GM10847 (cell line): Measurements from ENCODE around the gene CNPPD1.

ENCODE experiments used
- POLR2A ChIP-seq: IDR thresholded peaks from 2 replicates; pipeline ENCODE4 v1.6.1; 2011; ENCODE audit not compliant: insufficient read length; ENCODE audit errors: extremely low read depth

The CNPPD1 gene

GRCh38 chr2:219213486-219214071 lies 36.9 kb upstream of the CNPPD1 start:
- no peak for TF ChIP-seq POLR2A

GRCh38 chr2:219213026-219213415 lies 36.3 kb upstream of the CNPPD1 start:
- TF ChIP-seq POLR2A = no peak

DNA sequence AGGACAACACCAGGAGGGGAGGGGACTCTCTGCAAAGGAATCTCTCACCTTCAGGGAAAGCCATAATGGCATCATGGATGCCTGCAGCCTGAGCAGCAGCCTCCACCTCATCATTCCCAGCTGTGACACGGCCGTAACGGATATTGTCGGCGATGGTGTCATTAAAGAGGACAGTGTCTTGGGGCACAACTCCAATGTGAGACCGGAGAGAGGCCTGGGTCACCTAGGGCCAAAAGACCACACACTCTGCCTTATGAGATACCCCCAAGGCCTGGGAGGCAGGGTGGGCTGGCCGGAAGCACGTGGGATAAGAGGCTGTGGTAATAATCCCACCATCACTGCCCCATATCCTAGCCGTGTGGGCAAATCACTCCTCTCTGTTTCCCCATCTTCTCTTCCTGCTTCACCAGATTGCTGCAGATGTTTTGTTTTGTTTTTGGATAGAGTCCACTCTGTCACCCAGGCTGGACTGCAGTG lies 34.2 kb upstream of the CNPPD1 start:
- no peak for TF ChIP-seq POLR2A

GRCh38 chr2:219210196-219210885 lies 33.6 kb upstream of the CNPPD1 start:
- TF ChIP-seq POLR2A = no peak

DNA sequence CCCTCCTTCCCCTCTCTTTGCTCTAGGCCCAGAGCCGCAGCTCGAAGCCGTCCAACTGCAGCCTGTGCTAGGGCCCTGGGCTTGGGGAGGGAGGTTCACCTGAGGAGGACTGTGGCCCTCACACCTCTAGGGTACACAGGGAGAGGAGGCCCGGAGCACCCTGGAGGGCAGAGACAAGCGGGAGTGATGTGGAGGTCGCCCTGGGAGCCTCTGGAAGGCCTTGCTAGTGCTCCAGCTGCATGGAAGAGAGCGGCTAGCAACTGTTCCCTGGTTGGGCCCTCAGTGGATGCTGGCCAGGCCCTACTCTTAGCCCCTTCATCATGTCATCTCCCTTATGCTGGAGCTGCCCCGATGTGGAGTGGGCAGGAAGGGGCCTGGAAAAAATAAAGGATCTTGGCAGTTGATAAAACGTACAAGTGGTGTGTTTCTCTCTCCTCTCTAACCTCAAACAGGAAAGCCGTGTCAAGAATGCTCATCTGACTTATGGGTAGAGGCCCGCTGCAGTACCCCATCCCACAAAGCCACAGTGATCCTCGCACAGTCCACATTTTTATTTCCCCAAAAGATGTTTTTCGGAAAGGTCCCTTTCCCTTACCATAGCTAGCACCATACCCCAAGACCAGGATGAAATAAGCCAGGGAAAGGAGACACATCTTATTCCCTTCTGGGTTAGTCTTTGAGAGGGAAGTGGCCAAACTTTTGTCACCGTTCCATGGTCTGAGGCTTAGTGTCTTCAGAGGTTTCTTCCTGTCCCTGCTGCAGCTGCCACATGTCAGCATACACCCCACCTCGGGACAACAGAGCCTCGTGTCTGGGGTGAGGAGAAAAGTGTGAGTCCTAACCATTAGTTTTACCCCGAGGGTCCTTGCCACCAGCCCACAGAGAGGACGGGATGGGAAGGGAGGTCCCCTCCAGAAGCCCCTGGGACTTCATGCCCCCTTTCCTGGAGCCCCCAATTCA lies 32.8 kb upstream of the CNPPD1 start:
- TF ChIP-seq POLR2A = no peak

GRCh38 chr2:219207884-219208740 lies 31.4 kb upstream of the CNPPD1 start:
- no peak for TF ChIP-seq POLR2A

DNA sequence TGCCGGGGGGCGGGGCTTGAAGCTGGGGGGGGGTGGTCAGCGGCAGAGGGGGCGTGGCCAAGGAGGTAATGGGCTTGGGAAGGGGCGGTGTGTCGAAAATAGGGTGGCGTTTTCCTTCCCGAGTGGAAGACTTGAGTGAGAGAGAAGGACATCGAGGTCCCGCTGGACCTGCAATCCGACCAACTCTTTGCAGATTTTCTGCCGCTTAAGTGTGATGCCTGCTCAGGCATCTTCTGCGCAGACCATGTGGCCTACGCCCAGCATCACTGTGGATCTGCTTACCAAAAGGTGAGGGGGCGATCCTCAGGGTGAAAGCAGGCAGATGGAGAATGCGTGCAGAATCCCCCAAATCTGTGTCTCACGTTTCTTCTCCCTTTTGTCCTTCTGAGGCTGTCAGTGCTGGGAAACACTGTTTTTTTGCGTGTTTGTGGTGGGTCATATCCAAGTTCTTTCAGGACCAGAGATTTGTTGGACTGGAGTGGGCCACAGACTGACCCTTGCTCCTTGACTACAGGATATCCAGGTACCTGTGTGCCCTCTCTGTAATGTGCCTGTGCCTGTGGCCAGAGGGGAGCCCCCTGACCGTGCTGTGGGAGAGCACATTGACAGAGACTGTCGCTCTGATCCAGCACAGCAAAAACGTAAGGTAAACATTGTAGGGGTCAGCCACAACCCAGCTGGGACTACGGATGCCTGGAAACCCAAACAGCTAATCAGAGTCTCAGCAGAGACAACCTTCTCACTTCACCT lies 30.6 kb upstream of the CNPPD1 start:
- no peak for TF ChIP-seq POLR2A

DNA sequence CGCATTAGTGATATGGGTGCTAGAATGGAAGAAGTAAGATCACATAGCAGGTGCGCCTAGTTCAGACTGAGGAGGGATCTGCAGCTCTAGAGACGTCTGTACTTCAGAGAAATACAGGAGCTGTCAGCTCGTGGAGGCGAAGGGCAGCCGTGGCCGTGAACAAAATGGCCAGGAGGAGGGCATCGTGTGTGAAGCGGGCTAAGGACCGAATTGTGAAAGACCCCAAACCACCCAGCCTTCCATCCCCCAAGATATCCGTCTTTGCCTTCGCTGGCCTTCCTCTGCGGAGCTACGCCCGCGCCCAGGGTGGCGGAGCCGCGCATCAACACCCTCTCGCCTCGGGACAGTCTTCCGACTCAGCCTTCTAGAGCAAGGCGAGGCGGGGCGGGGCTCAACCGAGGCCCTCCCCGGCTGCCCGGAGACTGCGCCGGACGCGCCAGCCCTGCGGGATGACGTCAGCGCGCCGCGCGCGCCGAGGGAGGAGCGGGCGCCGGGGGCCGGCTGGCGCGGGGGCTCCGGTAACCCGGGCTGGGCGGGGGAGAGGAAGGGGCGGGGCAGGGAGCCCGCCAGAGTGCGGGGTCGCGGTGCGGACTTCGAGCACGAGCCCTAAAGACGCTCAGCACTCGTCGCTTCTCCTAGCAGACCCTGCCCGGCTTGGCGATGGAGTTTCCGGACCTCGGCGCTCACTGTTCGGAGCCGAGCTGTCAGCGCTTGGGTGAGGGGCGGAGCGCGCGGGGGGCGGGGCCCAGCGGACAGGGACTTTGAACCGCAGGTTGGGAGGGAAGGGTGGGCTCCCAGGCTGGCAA lies 29.8 kb upstream of the CNPPD1 start, which contains the start of gene ZFAND2B:
Gene ZFAND2B, plus strand, starts transcription at position 455 of the 806 bp plus-strand sequence. Its CDS starts 206 bp downstream, at position 661.
- TF ChIP-seq POLR2A = peak; percentile 98

DNA sequence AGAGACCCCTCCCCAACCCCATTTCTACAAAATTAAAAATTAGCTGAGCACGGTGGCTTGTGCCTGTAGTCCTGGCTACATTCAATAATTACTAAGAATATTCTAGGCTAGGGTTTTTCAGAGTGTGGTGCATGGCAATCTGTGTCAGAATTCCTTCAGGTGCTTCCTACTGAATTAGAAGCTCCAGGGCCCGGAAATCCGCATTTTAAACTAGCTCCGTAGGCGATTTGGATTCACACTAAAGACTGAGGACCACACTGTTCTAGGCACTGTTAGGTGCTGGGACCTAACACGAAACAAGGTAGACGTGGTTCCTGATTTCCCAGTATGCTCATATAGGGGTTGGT lies 29.2 kb upstream of the CNPPD1 start:
- no peak for TF ChIP-seq POLR2A

GRCh38 chr2:219205165-219205538 lies 28.4 kb upstream of the CNPPD1 start:
- TF ChIP-seq POLR2A = no peak

DNA sequence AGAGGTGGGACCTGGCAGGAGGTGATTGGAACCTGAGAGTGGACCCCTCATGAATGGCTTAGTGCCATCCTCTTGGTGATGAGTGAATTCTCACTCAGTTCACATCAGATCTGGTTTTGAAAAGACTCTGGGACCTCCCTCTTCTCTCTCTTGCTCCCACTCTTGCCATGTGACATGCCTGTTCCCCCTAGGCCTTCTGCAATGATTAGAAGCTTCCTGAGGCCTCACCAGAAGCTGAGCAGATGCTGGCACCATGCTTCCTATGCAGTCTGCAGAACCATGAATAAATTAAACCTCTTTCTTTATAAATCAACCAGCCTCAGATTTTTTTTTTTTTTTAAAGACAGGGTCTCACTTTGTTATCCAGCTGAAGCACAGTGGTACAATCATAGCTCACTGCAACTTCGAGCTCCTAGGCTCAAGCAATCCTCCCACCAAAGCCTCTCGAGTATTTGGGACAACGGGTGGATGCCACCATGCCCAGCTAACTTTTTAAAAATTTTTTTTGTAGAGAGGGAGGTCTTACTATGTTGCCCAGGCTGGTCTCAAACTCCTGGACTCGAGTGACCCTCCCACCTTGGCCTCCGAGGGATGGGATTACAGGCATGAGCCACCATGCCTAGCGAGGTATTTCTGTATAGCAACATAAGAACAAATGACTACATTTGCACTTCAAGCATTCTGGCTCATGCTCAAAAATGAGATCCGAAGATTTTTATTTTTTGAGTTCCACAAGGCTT lies 27.9 kb upstream of the CNPPD1 start:
- no peak for TF ChIP-seq POLR2A

GRCh38 chr2:219199470-219200211 lies 22.9 kb upstream of the CNPPD1 start:
- TF ChIP-seq POLR2A = no peak
